Nasal cavity respiratory epithelium epithelial cell of viscerocranial mucosa (primary cell): Measurements from ENCODE around the gene TANGO2. TPM values are rescaled to one million over a fixed set of nuclear protein-coding genes. Genes with fewer than 3 reads are reported as not detected.

ENCODE experiments used
- total RNA-seq: library from RNA; depleted of rRNA; stranded (reverse); fragments of >200 nt; gene quantifications from 2 replicates; pipeline ENCODE4 v1.2.3, GENCODE V29; 2014

TANGO2 gene
- total RNA-seq = 46.5 and 49.7 TPM in 2 replicates

GRCh38 chr22:20020533-20021195 is at the start of gene TANGO2:
Gene TANGO2 (plus strand): TSS chr22:20021110. CDS start chr22:20036799, 15,689 bp downstream.

GRCh38 chr22:20016734-20017621 is 3.9 kb upstream of the TANGO2 start, which contains the start of gene ARVCF:
Gene ARVCF (minus strand): TSS chr22:20016823. CDS start chr22:19990794, 26,029 bp downstream.

GRCh38 chr22:20079745-20080444 is 59.0 kb downstream of the TANGO2 start, which contains the start of gene DGCR8:
Gene DGCR8 (plus strand): TSS chr22:20080241. CDS start chr22:20085964, 5,723 bp downstream.

GRCh38 chr22:20115691-20116375 is 94.9 kb downstream of the TANGO2 start, which contains the start of gene RANBP1:
Gene RANBP1 (plus strand): TSS chr22:20116104. CDS start chr22:20116185, 81 bp downstream.

Other genes starting within 250 kb of the TANGO2 start
- gene GNB1L, start 166.2 kb upstream of the TANGO2 start, total RNA-seq = 5.1 and 9.9 TPM in 2 replicates
- gene RTL10, start 166.2 kb upstream of the TANGO2 start, total RNA-seq = 22.2 and 28.7 TPM in 2 replicates
- 174 and 239 TPM in 2 replicates for gene COMT, start 79.3 kb upstream of the TANGO2 start, total RNA-seq
- 11.3 and 11.7 TPM in 2 replicates for gene TXNRD2, start 79.3 kb upstream of the TANGO2 start, total RNA-seq
- gene ARVCF, start 4.3 kb upstream of the TANGO2 start, total RNA-seq = 11.6 and 16.4 TPM in 2 replicates
- gene DGCR8, start 59.1 kb downstream of the TANGO2 start, total RNA-seq = 36.9 and 54.2 TPM in 2 replicates
- gene RANBP1, start 95.0 kb downstream of the TANGO2 start, total RNA-seq = 156 and 164 TPM in 2 replicates
- 41.6 and 45.5 TPM in 2 replicates for gene TRMT2A, start 96.1 kb downstream of the TANGO2 start, total RNA-seq
- gene ZDHHC8, start 110.7 kb downstream of the TANGO2 start, total RNA-seq = 3.4 and 25.6 TPM in 2 replicates
- gene CCDC188, start 129.9 kb downstream of the TANGO2 start, total RNA-seq = not detected in 2 replicates
- gene RTN4R, start 247.2 kb downstream of the TANGO2 start, total RNA-seq = 4.4 and 9.2 TPM in 2 replicates